HG03442 (cell line): ENCODE measurements around the gene SLCO2B1.

ENCODE experiments used
- ATAC-seq: cut with Tn5 transposase; IDR thresholded peaks from one replicate; pipeline ENCODE4 v1.9.1; 2021; ENCODE audit warnings: mild to moderate bottlenecking, moderate library complexity; ENCODE audit not compliant: unreplicated experiment

SLCO2B1 gene

GRCh38 chr11:75145196-75145971, 5.5 kb upstream of the SLCO2B1 start:
- ATAC-seq: no peak

GRCh38 chr11:75145972-75146519, 4.9 kb upstream of the SLCO2B1 start:
- no peak for ATAC-seq

- ATAC-seq: no peak
These were observed 4.2 kb upstream of the SLCO2B1 start for GRCh38 chr11:75146711-75147110.

- no peak for ATAC-seq
These were observed 3.6 kb upstream of the SLCO2B1 start for GRCh38 chr11:75147191-75147874.

GRCh38 chr11:75147875-75148263, 3.0 kb upstream of the SLCO2B1 start:
- ATAC-seq: no peak

GRCh38 chr11:75148436-75148983, 2.4 kb upstream of the SLCO2B1 start:
- no peak for ATAC-seq

- no peak for ATAC-seq
These were observed 991 bp upstream of the SLCO2B1 start for GRCh38 chr11:75149766-75150465.

- no peak for ATAC-seq
These were observed 590 bp downstream of the SLCO2B1 start for GRCh38 chr11:75151346-75152047.

GRCh38 chr11:75152090-75152489, 1.2 kb downstream of the SLCO2B1 start:
- no peak for ATAC-seq

- ATAC-seq: no peak
These were observed 1.9 kb downstream of the SLCO2B1 start for GRCh38 chr11:75152651-75153427.

GRCh38 chr11:75154646-75155569, 4.0 kb downstream of the SLCO2B1 start:
- no peak for ATAC-seq

GRCh38 chr11:75155570-75156422, 4.9 kb downstream of the SLCO2B1 start:
- ATAC-seq: no peak

GRCh38 chr11:75158241-75158640, 7.3 kb downstream of the SLCO2B1 start:
- no peak for ATAC-seq

GRCh38 chr11:75158696-75159150, 7.8 kb downstream of the SLCO2B1 start:
- no peak for ATAC-seq

GRCh38 chr11:75159151-75159953, 8.4 kb downstream of the SLCO2B1 start:
- no peak for ATAC-seq

GRCh38 chr11:75160220-75160757, 9.4 kb downstream of the SLCO2B1 start:
- no peak for ATAC-seq

- no peak for ATAC-seq
These were observed 10.0 kb downstream of the SLCO2B1 start for GRCh38 chr11:75160880-75161279.
